Measurements from ENCODE around the gene TBC1D1. TPM values are rescaled to one million over a fixed set of nuclear protein-coding genes. Genes with fewer than 3 reads are reported as not detected.

Gene TBC1D1
- total and polyA plus RNA-seq, 2 of the 8 experiments (the other 6 are each of a cell fraction or from before 2014, with no cell fraction given): 96.9 to 162 TPM

- Histone ChIP-seq H4K8ac (ENCODE audit: extremely low read depth, insufficient read depth, low read length) (no peak overlapping the region), H3K36me3 (ENCODE audit: control insufficient read depth in 2 of 4, insufficient read depth in 4 of 4, low read length in 3 of 4) (no peaks in the 10 kb centered on the region), H3K56ac (replicated peaks; ENCODE audit: insufficient read length, low read depth, low read length) (no peak overlapping the region), H4K91ac (replicated peaks; ENCODE audit: insufficient read length, low read length) (no peak overlapping the region), H3K23ac (ENCODE audit: insufficient read length) (no peak overlapping the region), H2AK5ac (ENCODE audit: low read depth, low read length) (no peak overlapping the region; the same call in 1 of the 2 replicates), H3K23me2 (ENCODE audit: low read depth, low read length) (peaks cover 3% of the 10 kb centered on the region; the same call in 1 of the 2 replicates), H3K27me3 (replicated peaks in 1 of 4; ENCODE audit: control insufficient read depth in 3 of 4, extremely low read depth in 1 of 4, insufficient read depth in 3 of 4, low read length in 3 of 4) (no peaks in the 10 kb centered on the region), H3K4me2 (ENCODE audit: insufficient read depth in 1 of 2, low read depth in 2 of 2, low read length in 2 of 2) (peak overlapping the region; percentile 28 to 44; a peak in 2 of 4 replicates), H3K27ac (ENCODE audit: low read depth, low read length) (no peak overlapping the region), H4K20me1 (replicated peaks in 1 of 2; ENCODE audit: control insufficient read depth in 1 of 2, insufficient read depth in 2 of 2, low read length in 2 of 2) (peaks cover 6 to 7% of the 10 kb centered on the region in 2 experiments), H3K79me1 (ENCODE audit: low read depth, low read length) (no peaks in the 10 kb centered on the region), H3K14ac (ENCODE audit: insufficient read length) (no peak overlapping the region), H3K4ac (replicated peaks; ENCODE audit: insufficient read length, low read depth, low read length) (no peak overlapping the region), H3K79me2 (ENCODE audit: control insufficient read depth in 1 of 2, insufficient read depth in 2 of 2, low read length in 2 of 2) (peaks cover 0 to 81% of the 10 kb centered on the region in 2 experiments; a peak in 3 of 4 replicates), H3K9ac (replicated peaks in 1 of 4; ENCODE audit: extremely low read depth in 1 of 4, low read depth in 3 of 4, low read length in 3 of 4) (no peak overlapping the region; a peak in 1 of 7 replicates), H3K18ac (ENCODE audit: extremely low read depth, low read length) (peak overlapping the region; percentile 14; the same call in 1 of the 2 replicates), H2BK15ac (ENCODE audit: low read length) (peak overlapping the region; percentile 34; the same call in 1 of the 2 replicates), H3K9me3 (ENCODE audit: insufficient read depth in 2 of 2, low read depth in 1 of 2, low read length in 1 of 2) (no peaks in the 10 kb centered on the region), H2AFZ (ENCODE audit: low read length) (no peak overlapping the region), H3K4me3 (ENCODE audit: extremely low read depth in 1 of 4, insufficient read depth in 2 of 4, low read depth in 3 of 4, low read length in 4 of 4) (no peak overlapping the region), H2BK120ac (replicated peaks; ENCODE audit: low read depth, low read length) (no peak overlapping the region), H3K4me1 (replicated peaks in 1 of 4; ENCODE audit: control insufficient read depth in 3 of 4, insufficient read depth in 4 of 4, low read length in 3 of 4) (peaks cover 5 to 16% (median 11%) of the 10 kb centered on the region in 4 experiments; a peak in 6 of 7 replicates), H2BK5ac (ENCODE audit: low read depth, low read length) (0 out of 2 replicates have a peak overlapping the region, but pooled peaks have one; percentile 36), H2BK20ac (ENCODE audit: low read length) (no peak overlapping the region), H2BK12ac (ENCODE audit: low read depth, low read length) (no peak overlapping the region), H4K5ac (ENCODE audit: insufficient read length, low read depth, low read length) (no peak overlapping the region)
- no peak for FAIRE-seq
- ChIA-PET CTCF (ENCODE audit: partially characterized antibody) (interaction anchor here (0.9 to 1.3 kb wide), 3 partner anchors 16 to 19 kb away, joined by 3 read pairs; no protein-coding TSS in a partner anchor), POLR2A (ENCODE audit: partially characterized antibody) (interaction anchor here (0.8 kb wide), 1 partner anchor 12 kb away, joined by 3 read pairs; no protein-coding TSS in a partner anchor)
- WGBS, 2 experiments (ENCODE audit: extremely low coverage in 1 of 2, insufficient coverage in 1 of 2, insufficient read length in 1 of 2, insufficient replicate concordance in 2 of 2, low coverage in 1 of 2, low lambda C conversion rate in 2 of 2, missing lambda C conversion rate in 1 of 2): 49% methylated on average over 7 of the region's 7 CpGs; no CpG with 5 or more reads in 1 of the 2 experiments
- no peak for DNase-seq (ENCODE audit: low read depth in 1 of 2, low spot score in 2 of 2)
- TF ChIP-seq SP4 (IDR thresholded peaks at IDR 0.05; ENCODE audit: low read length) (no peak), USF2 (IDR thresholded peaks at IDR 0.05; ENCODE audit: low read length) (no peak), EZH2 (IDR thresholded peaks at IDR 0.05; ENCODE audit: low read depth, low read length, severe bottlenecking) (no peak), HDAC6 (IDR thresholded peaks at IDR 0.05; ENCODE audit: low read depth, low read length) (no peak)
Observed at GRCh38 chr4:37981844-37982720, 91.2 kb downstream of the TBC1D1 start.
